ENCODE measurements around the gene SLC31A1. TPM values are rescaled to one million over a fixed set of nuclear protein-coding genes. Genes with fewer than 3 reads are reported as not detected.

The SLC31A1 gene
- total and polyA plus RNA-seq, 2 of the 13 experiments (the other 11 are each of a cell fraction or from before 2014, with no cell fraction given): 62.9 to 70.0 TPM

- TF ChIP-seq RNF219 (CRISPR knock-in tag; IDR thresholded peaks at IDR 0.05) (no peak), ARID4A (CRISPR knock-in tag; IDR thresholded peaks at IDR 0.05; ENCODE audit: borderline replicate concordance) (peak; percentile 96), ZNF563 (CRISPR knock-in tag; IDR thresholded peaks at IDR 0.05) (no peak), ARNT (IDR thresholded peaks at IDR 0.05) (no peak), ZC3H4 (CRISPR knock-in tag; IDR thresholded peaks at IDR 0.05; ENCODE audit: borderline replicate concordance) (no peak), ZNF644 (CRISPR knock-in tag; IDR thresholded peaks at IDR 0.05; ENCODE audit: low read depth) (no peak), ZNF263 (CRISPR knock-in tag; IDR thresholded peaks at IDR 0.05) (peak; percentile 66; the same call in 1 of the 2 replicates), SNAPC4 (CRISPR knock-in tag; IDR thresholded peaks at IDR 0.05) (no peak), MLXIP (CRISPR knock-in tag; IDR thresholded peaks at IDR 0.05; ENCODE audit: borderline replicate concordance) (no peak), ZNF850 (CRISPR knock-in tag; conservative IDR thresholded peaks at IDR 0.05) (no peak), KMT2B (CRISPR knock-in tag; IDR thresholded peaks at IDR 0.05) (peak; percentile 90), ZNF230 (CRISPR knock-in tag; IDR thresholded peaks at IDR 0.05) (no peak), TRIM24 (CRISPR knock-in tag; IDR thresholded peaks at IDR 0.05) (no peak), ZSCAN31 (CRISPR knock-in tag; IDR thresholded peaks at IDR 0.05; ENCODE audit: low read depth) (peak; percentile 89)
Measured at GRCh38 chr9:113275157-113276131, 54.1 kb downstream of the SLC31A1 start, which contains the start of the genes CDC26 and PRPF4 (continued).

All from HepG2 (cell line).